NCI-H2081 (cell line): ENCODE data around the gene GLB1L2.

Experiments
- DNase-seq, 2 experiments: peaks; one replicate each; lab custom pipeline; 2025; lab: John Stamatoyannopoulos, UW

Gene GLB1L2

GRCh38 chr11:134386945-134387344, 55.2 kb downstream of the GLB1L2 start:
- no peak for DNase-seq

- no peak for DNase-seq
These were observed 55.7 kb downstream of the GLB1L2 start for GRCh38 chr11:134387501-134387900.

- peak in 1 of 2 experiments; percentile 56 for DNase-seq
These were observed 56.8 kb downstream of the GLB1L2 start for GRCh38 chr11:134388590-134388989.

- DNase-seq: no peak
These were observed 57.8 kb downstream of the GLB1L2 start for GRCh38 chr11:134389464-134390180.

- DNase-seq: peak; percentile 68 to 75
These were observed 59.1 kb downstream of the GLB1L2 start for GRCh38 chr11:134390706-134391569.

GRCh38 chr11:134391656-134392055, 59.9 kb downstream of the GLB1L2 start:
- DNase-seq: no peak

- no peak for DNase-seq
These were observed 61.3 kb downstream of the GLB1L2 start for GRCh38 chr11:134392953-134393615.

GRCh38 chr11:134393638-134394037, 61.9 kb downstream of the GLB1L2 start:
- no peak for DNase-seq

GRCh38 chr11:134394311-134394710, 62.5 kb downstream of the GLB1L2 start:
- DNase-seq: no peak

GRCh38 chr11:134395002-134395401, 63.2 kb downstream of the GLB1L2 start:
- DNase-seq: no peak

- DNase-seq: no peak
These were observed 65.7 kb downstream of the GLB1L2 start for GRCh38 chr11:134397304-134398078.

GRCh38 chr11:134398079-134398444, 66.3 kb downstream of the GLB1L2 start:
- no peak for DNase-seq

GRCh38 chr11:134398644-134399292, 67.0 kb downstream of the GLB1L2 start:
- DNase-seq: no peak

- DNase-seq: no peak
These were observed 67.5 kb downstream of the GLB1L2 start for GRCh38 chr11:134399293-134399654.

- DNase-seq: no peak
These were observed 68.2 kb downstream of the GLB1L2 start for GRCh38 chr11:134399996-134400395.

GRCh38 chr11:134401825-134402809, 70.3 kb downstream of the GLB1L2 start:
- DNase-seq: no peak

GRCh38 chr11:134402910-134403309, 71.1 kb downstream of the GLB1L2 start:
- no peak for DNase-seq

GRCh38 chr11:134404575-134405341, 73.0 kb downstream of the GLB1L2 start:
- no peak for DNase-seq

GRCh38 chr11:134405436-134405835, 73.6 kb downstream of the GLB1L2 start:
- no peak for DNase-seq
